ENCODE data around the gene TSPAN18. TPM values are rescaled to one million over a fixed set of nuclear protein-coding genes. Genes with fewer than 3 reads are reported as not detected.

Gene TSPAN18
- total RNA-seq, 1 donor from 2014 or later = 52.8 TPM

- DNase-seq (ENCODE audit: extremely low spot score, unreplicated experiment) = no peak
- no peak for TF ChIP-seq CTCF (conservative IDR thresholded peaks at IDR 0.05)
- Mint-ChIP-seq H3K27ac (peak overlapping the region; percentile 76), H3K27me3 (peaks cover 33% of the 10 kb centered on the region), H3K36me3 (no peaks in the 10 kb centered on the region), H3K4me1 (ENCODE audit: unreplicated experiment) (peaks cover 44% of the 10 kb centered on the region), H3K9me3 (no peaks in the 10 kb centered on the region), H3K4me3 (no peak overlapping the region)
Observed at GRCh38 chr11:44957776-44958564, 231.2 kb downstream of the TSPAN18 start.

- Mint-ChIP-seq H3K27me3 (peaks cover 33% of the 10 kb centered on the region), H3K9me3 (no peaks in the 10 kb centered on the region), H3K27ac (no peak overlapping the region), H3K36me3 (no peaks in the 10 kb centered on the region), H3K4me1 (ENCODE audit: unreplicated experiment) (peaks cover 40% of the 10 kb centered on the region), H3K4me3 (no peak overlapping the region)
- TF ChIP-seq CTCF (conservative IDR thresholded peaks at IDR 0.05) = no peak
- no peak for DNase-seq (ENCODE audit: extremely low spot score, unreplicated experiment)
Observed at GRCh38 chr11:44959064-44959463, 232.3 kb downstream of the TSPAN18 start.

GRCh38 chr11:44960200-44960845 is 233.6 kb downstream of the TSPAN18 start:
- H3K27me3 Mint-ChIP-seq = peaks cover 25% of the 10 kb centered on the region
- TF ChIP-seq CTCF (conservative IDR thresholded peaks at IDR 0.05) = no peak
- no peak overlapping the region for H3K4me3 Mint-ChIP-seq

GRCh38 chr11:44962464-44962863 is 235.7 kb downstream of the TSPAN18 start:
- peaks cover 29% of the 10 kb centered on the region for H3K4me1 Mint-ChIP-seq (ENCODE audit: unreplicated experiment)
- DNase-seq (ENCODE audit: extremely low spot score, unreplicated experiment) = no peak
- no peak for TF ChIP-seq CTCF (conservative IDR thresholded peaks at IDR 0.05)
- H3K9me3 Mint-ChIP-seq = no peaks in the 10 kb centered on the region
- H3K4me3 Mint-ChIP-seq = no peak overlapping the region
- H3K27ac Mint-ChIP-seq = no peak overlapping the region
- H3K36me3 Mint-ChIP-seq = no peaks in the 10 kb centered on the region
- H3K27me3 Mint-ChIP-seq = peaks cover 10% of the 10 kb centered on the region

More at GRCh38 chr11:44960200-44960845, 233.6 kb downstream of the TSPAN18 start:
- H3K4me1 Mint-ChIP-seq (ENCODE audit: unreplicated experiment) = peaks cover 33% of the 10 kb centered on the region
- no peaks in the 10 kb centered on the region for H3K36me3 Mint-ChIP-seq
- DNase-seq (ENCODE audit: extremely low spot score, unreplicated experiment) = no peak
- H3K27ac Mint-ChIP-seq = no peak overlapping the region
- no peaks in the 10 kb centered on the region for H3K9me3 Mint-ChIP-seq

- no peak overlapping the region for H3K27ac Mint-ChIP-seq
- no peak overlapping the region for H3K4me3 Mint-ChIP-seq
- H3K27me3 Mint-ChIP-seq = peaks cover 4% of the 10 kb centered on the region
- no peaks in the 10 kb centered on the region for H3K9me3 Mint-ChIP-seq
- TF ChIP-seq CTCF (conservative IDR thresholded peaks at IDR 0.05) = no peak
- DNase-seq (ENCODE audit: extremely low spot score, unreplicated experiment) = no peak
- no peaks in the 10 kb centered on the region for H3K36me3 Mint-ChIP-seq
- H3K4me1 Mint-ChIP-seq (ENCODE audit: unreplicated experiment) = peaks cover 25% of the 10 kb centered on the region
Observed at GRCh38 chr11:44963136-44963535, 236.4 kb downstream of the TSPAN18 start.

Measured in type B pancreatic cell (in vitro differentiated cells).